Upper lobe of right lung (tissue), 1 donor: ENCODE measurements around the gene ZNF536. TPM values are rescaled to one million over a fixed set of nuclear protein-coding genes. Genes with fewer than 3 reads are reported as not detected.

Source experiments
- ATAC-seq: fragments of 200-7000 bp; cut with Tn5 transposase; one replicate; pipeline ENCODE4 v1.9.1; 2020; ENCODE audit warnings: mild to moderate bottlenecking, moderate library complexity
- DNase-seq: peaks from one replicate; pipeline ENCODE4 v3.0.0-alpha.2; 2020
- H3K27ac ChIP-seq: fragments of 200-600 bp; one replicate; pipeline ENCODE4 v1.8.0; 2022
- H3K27me3 ChIP-seq: fragments of 200-600 bp; one replicate; pipeline ENCODE4 v1.8.0; 2022; ENCODE audit warnings: mild to moderate bottlenecking
- H3K36me3 ChIP-seq: fragments of 200-600 bp; one replicate; pipeline ENCODE4 v1.8.0; 2022
- H3K4me1 ChIP-seq: fragments of 200-600 bp; one replicate; pipeline ENCODE4 v1.8.0; 2022
- H3K4me3 ChIP-seq: fragments of 200-600 bp; one replicate; pipeline ENCODE4 v1.8.0; 2022; ENCODE audit warnings: mild to moderate bottlenecking
- H3K9me3 ChIP-seq: fragments of 200-600 bp; one replicate; pipeline ENCODE4 v1.8.0; 2022
- intact Hi-C: fragments of 100-400 bp; cut with DNase I; formaldehyde crosslinking; loops from one replicate; pipeline ENCODE4 v1.11.0; 2022
- total RNA-seq: library from RNA; stranded (reverse); fragmentation: NEBNext Ultra II Directional; extraction: Animal tissue kit (Norgen Biotek cat#: 25700); gene quantifications from one replicate; pipeline ENCODE4 v1.2.1, GENCODE V29; 2021
- TF ChIP-seq, protein P1 (sequence below): fragments of 200-600 bp; IDR thresholded peaks from one replicate; pipeline ENCODE4 v1.8.0; 2022; ENCODE audit warnings: antibody characterized with exemption
- donor health status: DM: no; HTN: yes; CAD: no; lungs with severe emphysema.

The ZNF536 gene
- total RNA-seq, 1 donor from 2014 or later, result 0.09 TPM

DNA sequence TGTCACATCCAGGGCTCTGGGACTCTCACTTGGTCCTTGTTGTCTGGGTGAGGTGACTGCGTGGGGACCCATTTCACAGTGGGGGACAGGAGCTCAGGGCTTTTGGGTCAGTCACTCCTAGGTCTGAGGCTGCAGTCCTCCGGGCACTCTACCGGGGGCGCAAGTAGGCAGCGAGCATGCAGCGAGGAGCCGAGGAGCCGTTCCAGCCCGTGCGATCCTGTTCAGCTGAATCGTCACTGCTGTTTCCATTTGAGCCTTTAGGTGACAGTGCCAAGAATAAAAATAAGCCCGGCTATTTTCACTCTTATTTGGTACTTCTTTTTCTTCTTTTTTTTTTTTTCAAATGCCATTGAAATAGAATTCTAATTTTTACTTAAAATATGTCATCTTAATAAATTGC lies 126.5 kb downstream of the ZNF536 start:
- ATAC-seq (no peak), DNase-seq (no peak)
- Histone ChIP-seq H3K4me1 (no peaks in the 10 kb centered on the region), H3K36me3 (no peaks in the 10 kb centered on the region), H3K27me3 (no peaks in the 10 kb centered on the region), H3K4me3 (no peak overlapping the region), H3K27ac (no peak overlapping the region), H3K9me3 (no peaks in the 10 kb centered on the region)
- TF ChIP-seq, protein P1, sequence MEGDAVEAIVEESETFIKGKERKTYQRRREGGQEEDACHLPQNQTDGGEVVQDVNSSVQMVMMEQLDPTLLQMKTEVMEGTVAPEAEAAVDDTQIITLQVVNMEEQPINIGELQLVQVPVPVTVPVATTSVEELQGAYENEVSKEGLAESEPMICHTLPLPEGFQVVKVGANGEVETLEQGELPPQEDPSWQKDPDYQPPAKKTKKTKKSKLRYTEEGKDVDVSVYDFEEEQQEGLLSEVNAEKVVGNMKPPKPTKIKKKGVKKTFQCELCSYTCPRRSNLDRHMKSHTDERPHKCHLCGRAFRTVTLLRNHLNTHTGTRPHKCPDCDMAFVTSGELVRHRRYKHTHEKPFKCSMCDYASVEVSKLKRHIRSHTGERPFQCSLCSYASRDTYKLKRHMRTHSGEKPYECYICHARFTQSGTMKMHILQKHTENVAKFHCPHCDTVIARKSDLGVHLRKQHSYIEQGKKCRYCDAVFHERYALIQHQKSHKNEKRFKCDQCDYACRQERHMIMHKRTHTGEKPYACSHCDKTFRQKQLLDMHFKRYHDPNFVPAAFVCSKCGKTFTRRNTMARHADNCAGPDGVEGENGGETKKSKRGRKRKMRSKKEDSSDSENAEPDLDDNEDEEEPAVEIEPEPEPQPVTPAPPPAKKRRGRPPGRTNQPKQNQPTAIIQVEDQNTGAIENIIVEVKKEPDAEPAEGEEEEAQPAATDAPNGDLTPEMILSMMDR, result no peak
- intact Hi-C loops, result no loop called here

DNA sequence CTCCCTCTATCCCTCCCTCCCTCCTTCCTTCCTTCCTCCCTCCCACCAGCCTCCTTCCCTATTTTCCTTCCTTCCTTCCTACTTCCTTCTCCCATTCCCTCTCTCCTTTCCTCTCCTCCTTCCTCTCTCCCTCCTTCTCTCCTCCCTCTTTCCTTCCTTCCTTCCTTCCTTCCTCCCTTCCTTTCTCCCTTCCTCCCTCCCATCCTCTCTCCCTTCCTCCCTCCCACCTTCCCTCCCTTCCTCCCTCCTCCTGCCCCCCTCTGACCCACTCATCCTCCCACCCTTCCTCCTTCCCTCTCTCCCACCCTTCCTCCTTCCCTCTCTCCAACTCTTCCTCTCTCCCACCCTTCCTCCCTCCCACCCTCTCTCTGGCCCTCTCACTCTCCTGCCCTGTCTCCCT lies 132.1 kb downstream of the ZNF536 start:
- TF ChIP-seq, protein P1, result no peak
- ATAC-seq, result no peak
- Histone ChIP-seq H3K4me3 (no peak overlapping the region), H3K9me3 (no peaks in the 10 kb centered on the region), H3K27ac (no peak overlapping the region), H3K36me3 (no peaks in the 10 kb centered on the region), H3K27me3 (no peaks in the 10 kb centered on the region), H3K4me1 (no peaks in the 10 kb centered on the region)
- DNase-seq, result no peak
- intact Hi-C loops, result no loop called here

DNA sequence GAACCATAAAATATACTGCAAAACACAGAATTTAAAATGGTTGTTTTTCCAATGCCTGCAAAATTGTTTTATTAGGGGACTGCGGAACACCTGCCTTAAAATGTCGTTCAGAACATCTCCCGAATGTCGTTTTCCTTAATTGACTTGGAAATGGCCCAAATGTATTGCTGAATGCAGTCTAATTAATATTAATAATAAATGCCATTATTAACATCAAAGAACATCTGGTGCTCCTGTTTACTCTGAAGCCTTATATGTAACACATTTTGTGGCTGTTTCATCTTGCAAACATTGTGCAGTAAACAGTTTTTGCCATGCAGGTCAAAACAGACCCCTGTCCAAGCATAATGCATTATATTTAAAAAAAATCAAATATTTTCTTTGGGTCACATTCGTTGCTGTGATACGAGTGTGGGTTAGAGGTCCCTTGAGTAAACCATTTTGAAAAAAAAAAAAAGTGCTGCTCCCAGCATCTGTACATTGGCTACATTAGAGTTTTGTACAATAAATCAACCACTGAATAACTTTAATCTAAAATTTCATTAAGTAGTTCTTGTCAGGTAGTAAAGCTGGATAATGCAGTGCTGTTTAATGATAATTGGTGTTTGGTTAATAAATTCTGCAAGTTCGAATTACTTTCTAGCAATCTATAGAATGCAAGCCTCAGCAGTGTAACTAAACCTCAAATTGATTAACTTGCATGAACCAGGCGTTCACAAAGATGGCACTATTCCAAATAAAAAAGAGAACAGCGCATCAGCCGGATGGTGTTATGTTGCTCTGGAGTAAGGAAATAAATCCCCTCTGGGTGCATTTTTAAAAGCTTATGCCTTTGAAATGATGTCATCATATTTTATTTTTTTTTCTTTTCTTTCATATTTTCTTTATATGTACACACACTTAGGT lies 140.2 kb downstream of the ZNF536 start:
- Histone ChIP-seq H3K4me3 (no peak overlapping the region), H3K36me3 (no peaks in the 10 kb centered on the region), H3K27me3 (peaks cover 10% of the 10 kb centered on the region), H3K4me1 (no peaks in the 10 kb centered on the region), H3K27ac (no peak overlapping the region), H3K9me3 (no peaks in the 10 kb centered on the region)
- TF ChIP-seq, protein P1, result no peak
- DNase-seq, result no peak
- ATAC-seq, result no peak
- intact Hi-C loops, result no loop called here

DNA sequence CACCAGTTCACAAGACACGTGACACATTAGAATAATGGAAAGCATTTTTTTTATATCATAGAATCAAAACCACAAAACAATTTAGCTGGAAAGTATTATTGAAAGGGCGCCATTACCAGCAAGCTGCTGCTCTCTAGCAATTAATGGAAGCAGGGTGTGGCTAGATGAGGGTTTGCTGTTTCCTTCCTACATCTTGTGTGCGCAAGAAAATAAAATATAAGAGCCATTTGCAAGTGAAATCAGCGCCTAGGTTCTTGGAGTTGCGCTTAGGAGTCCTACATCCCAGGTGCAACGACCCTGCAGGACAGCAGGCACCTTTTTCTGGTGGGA lies 140.9 kb downstream of the ZNF536 start:
- intact Hi-C loops, result no loop called here
- H3K9me3 ChIP-seq, result no peaks in the 10 kb centered on the region

DNA sequence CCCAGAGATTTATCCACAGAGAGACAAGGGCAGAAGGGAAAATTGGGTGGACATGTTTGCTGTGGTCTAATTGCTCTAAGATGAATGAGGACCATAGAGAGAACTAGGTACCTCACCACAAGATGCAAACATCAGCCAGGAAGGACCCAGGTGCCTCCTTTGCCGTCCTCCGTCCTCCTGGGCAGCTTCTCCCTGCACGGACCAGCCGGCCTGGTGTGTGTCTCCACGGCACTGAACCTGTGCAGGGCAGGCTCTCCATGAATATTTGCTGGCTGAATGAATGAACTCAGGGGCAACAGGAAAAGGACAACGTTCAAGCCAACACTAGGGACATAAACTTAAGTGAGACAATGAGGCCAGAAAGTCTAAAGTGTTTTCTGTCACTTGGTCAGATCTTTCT lies 143.9 kb downstream of the ZNF536 start:
- intact Hi-C loops, result no loop called here
- H3K4me1 ChIP-seq, result no peaks in the 10 kb centered on the region
- no peaks in the 10 kb centered on the region for H3K9me3 ChIP-seq
- H3K27me3 ChIP-seq, result no peaks in the 10 kb centered on the region
- TF ChIP-seq, protein P1, result no peak
- no peak for ATAC-seq
- H3K36me3 ChIP-seq, result no peaks in the 10 kb centered on the region
- no peak overlapping the region for H3K27ac ChIP-seq
- H3K4me3 ChIP-seq, result no peak overlapping the region
- DNase-seq, result no peak

More for the DNA sequence above, 140.9 kb downstream of the ZNF536 start:
- ATAC-seq (no peak), DNase-seq (no peak)
- TF ChIP-seq, protein P1, result no peak
- Histone ChIP-seq H3K27me3 (peaks cover 10% of the 10 kb centered on the region), H3K27ac (no peak overlapping the region), H3K4me3 (no peak overlapping the region), H3K4me1 (no peaks in the 10 kb centered on the region), H3K36me3 (no peaks in the 10 kb centered on the region)
